Panc1 (cell line): Measurements from ENCODE around the gene ZFYVE16. TPM values are rescaled to one million over a fixed set of nuclear protein-coding genes. Genes with fewer than 3 reads are reported as not detected.
"Not testable (repeated sequence)": the region's sequence is repeated elsewhere in the genome, so short reads cannot be mapped to it uniquely, and the experiment has no call there.

Experiments
- ATAC-seq: fragments of 200-7000 bp; cut with Tn5 transposase; 2 replicates; pipeline ENCODE4 v1.9.1; 2020; ENCODE audit warnings: mild to moderate bottlenecking, moderate library complexity
- BruUV-seq: library from RNA; stranded (reverse); fragments of 400-500 nt; replicated peaks from 2 replicates; lab custom pipeline; 2021; lab: Mats Ljungman, UMichigan
- CTCF ChIA-PET: fragments of 300-600 bp; sonication (Branson Sonifier 250); formaldehyde crosslinking; loops from one replicate; lab custom pipeline; 2022; ENCODE audit warnings: antibody characterized with exemption; lab: Charles Lee
- POLR2A ChIA-PET: fragments of 300-600 bp; sonication (Branson Sonifier 250); formaldehyde crosslinking; loops from one replicate; lab custom pipeline; 2022; ENCODE audit warnings: antibody characterized with exemption; lab: Charles Lee
- DNase-seq: peaks from one replicate; pipeline ENCODE4 v3.0.0-alpha.2; 2010; ENCODE audit warnings: low read depth, low spot score
- H3K27ac ChIP-seq: 2 replicates; pipeline ENCODE4 v1.5.1; 2011; ENCODE audit warnings: mild to moderate bottlenecking, low read length, inconsistent platforms
- H3K27me3 ChIP-seq: fragments of 200-500 bp; sonication (Bioruptor generic); 2 replicates; pipeline ENCODE4 v1.6.0; 2014; ENCODE audit warnings: low read length, inconsistent platforms; ENCODE audit not compliant: control insufficient read depth, insufficient read depth
- H3K36me3 ChIP-seq: fragments of 200-500 bp; sonication (Bioruptor generic); 2 replicates; pipeline ENCODE4 v1.5.1; 2014; ENCODE audit warnings: inconsistent platforms, mild to moderate bottlenecking, low read length, moderate library complexity; ENCODE audit not compliant: control insufficient read depth, insufficient read depth
- H3K4me1 ChIP-seq: 2 replicates; pipeline ENCODE4 v1.5.1; 2011; ENCODE audit warnings: inconsistent platforms, mild to moderate bottlenecking, low read length, moderate library complexity; ENCODE audit not compliant: control insufficient read depth, insufficient read depth
- H3K4me3 ChIP-seq, 2 experiments: 2 replicates each; pipeline ENCODE4 v1.5.1; 2011 to 2012; ENCODE audit warnings: low read depth in 2 of 2, low read length in 2 of 2, mild to moderate bottlenecking in 2 of 2, inconsistent platforms in 1 of 2, moderate library complexity in 1 of 2
- H3K9me3 ChIP-seq: fragments of 200-500 bp; sonication (Bioruptor generic); 2 replicates; pipeline ENCODE4 v1.5.1; 2014; ENCODE audit warnings: low read depth, mild to moderate bottlenecking, inconsistent platforms, low read length, moderate library complexity; ENCODE audit not compliant: control insufficient read depth, insufficient read depth
- CTCF ChIP-seq: fragments of 450-650 bp; IDR thresholded peaks from 2 replicates; pipeline ENCODE4 v1.5.1; 2017; ENCODE audit warnings: mild to moderate bottlenecking
- POLR2AphosphoS5 ChIP-seq: IDR thresholded peaks from 2 replicates; pipeline ENCODE4 v1.6.1; 2012; ENCODE audit warnings: mild to moderate bottlenecking, low read depth, low read length, moderate library complexity
- REST ChIP-seq, 2 experiments: IDR thresholded peaks; 2 replicates each; pipeline ENCODE4 v1.6.1; 2011 to 2012; ENCODE audit warnings: low read depth in 2 of 2, control low read depth in 1 of 2, low read length in 1 of 2, mild to moderate bottlenecking in 1 of 2, moderate library complexity in 1 of 2; ENCODE audit not compliant: insufficient read depth in 1 of 2
- SIN3A ChIP-seq: IDR thresholded peaks from 2 replicates; pipeline ENCODE4 v1.6.1; 2012; ENCODE audit warnings: low read depth, mild to moderate bottlenecking, low read length, moderate library complexity, borderline replicate concordance; ENCODE audit not compliant: insufficient read depth
- TCF7L2 ChIP-seq: IDR thresholded peaks from 2 replicates; pipeline ENCODE4 v1.6.1; 2011; ENCODE audit warnings: mild to moderate bottlenecking, low read depth, low read length, inconsistent platforms
- in situ Hi-C: cut with HindIII; loops from 2 replicates; pipeline ENCODE4 v1.10.0; 2016; ENCODE audit warnings: low sequenced_read_pairs, low pct_unique_long_range_greater_than_20kb
- intact Hi-C: fragments of 100-400 bp; cut with micrococcal nuclease; formaldehyde crosslinking; loops from one replicate; pipeline ENCODE4 v1.10.0; 2022; ENCODE audit not compliant: unreplicated experiment
- total RNA-seq: library from RNA; stranded (reverse); gene quantifications from one replicate; pipeline ENCODE4 v1.2.1, GENCODE V29; 2021; ENCODE audit not compliant: unreplicated experiment

Gene ZFYVE16
- total RNA-seq, 1 experiment from 2014 or later: 54.6 TPM

GRCh38 chr5:80399526-80400239 lies 8.2 kb upstream of the ZFYVE16 start:
- Histone ChIP-seq H3K27ac (no peak overlapping the region; the same call in 1 of the 2 replicates), H3K9me3 (no peaks in the 10 kb centered on the region), H3K36me3 (no peaks in the 10 kb centered on the region), H3K27me3 (no peaks in the 10 kb centered on the region), H3K4me3 (no peak overlapping the region), H3K4me1 (no peaks in the 10 kb centered on the region)
- POLR2A ChIA-PET: no interaction called here
- intact Hi-C loops: no loop called here
- in situ Hi-C loops: no loop called here
- ATAC-seq (no peak), DNase-seq (peak; percentile 39)
- TF ChIP-seq CTCF (no peak), SIN3A (no peak), POLR2AphosphoS5 (no peak), REST (IDR thresholded peaks at IDR 0.05; ENCODE audit: insufficient read depth in 1 of 2, low read depth in 2 of 2, low read length in 1 of 2) (no peak), TCF7L2 (no peak)
- CTCF ChIA-PET: no interaction called here
- no TSS peak for BruUV-seq

GRCh38 chr5:80400368-80400767 lies 7.5 kb upstream of the ZFYVE16 start:
- H3K9me3 ChIP-seq, H3K27ac ChIP-seq, POLR2A ChIA-PET, H3K36me3 ChIP-seq, H3K4me1 ChIP-seq, BruUV-seq, H3K27me3 ChIP-seq, in situ Hi-C loops, ATAC-seq, intact Hi-C loops, H3K4me3 ChIP-seq, CTCF ChIA-PET, DNase-seq: not testable (repeated sequence)

- CTCF ChIA-PET: interaction anchor here (0.6 kb wide), 1 partner anchor 49 kb away, joined by 10 read pairs; no protein-coding TSS in a partner anchor
- Histone ChIP-seq H3K27me3 (no peaks in the 10 kb centered on the region), H3K27ac (no peak overlapping the region), H3K4me3 (no peak overlapping the region), H3K36me3 (no peaks in the 10 kb centered on the region; the same call in 1 of the 2 replicates), H3K9me3 (no peaks in the 10 kb centered on the region), H3K4me1 (peaks cover 3% of the 10 kb centered on the region; the same call in 1 of the 2 replicates)
- no TSS peak for BruUV-seq
- POLR2A ChIA-PET: interaction anchor here (0.6 kb wide), 1 partner anchor 8 kb away, joined by 10 read pairs; no protein-coding TSS in a partner anchor
- intact Hi-C loops: no loop called here
- in situ Hi-C loops: no loop called here
- ATAC-seq (no peak), DNase-seq (no peak)
- no peak for TF ChIP-seq SIN3A
- no peak for TF ChIP-seq POLR2AphosphoS5
- no peak for TF ChIP-seq TCF7L2
- no peak for TF ChIP-seq REST (IDR thresholded peaks at IDR 0.05; ENCODE audit: insufficient read depth in 1 of 2, low read depth in 2 of 2, low read length in 1 of 2)
- TF ChIP-seq CTCF: no peak
Observed at GRCh38 chr5:80403782-80404181, 4.1 kb upstream of the ZFYVE16 start.
